Activated T-cell treated with anti-CD3 and anti-CD28 coated beads for 4 hours (primary cell): ENCODE measurements around the gene RXRA.

Experiments used
- DNase-seq: peaks from one replicate; pipeline ENCODE4 v3.0.0-alpha.2; 2020

The RXRA gene

GRCh38 chr9:134404376-134405358, 78.4 kb downstream of the RXRA start:
- no peak for DNase-seq

DNA sequence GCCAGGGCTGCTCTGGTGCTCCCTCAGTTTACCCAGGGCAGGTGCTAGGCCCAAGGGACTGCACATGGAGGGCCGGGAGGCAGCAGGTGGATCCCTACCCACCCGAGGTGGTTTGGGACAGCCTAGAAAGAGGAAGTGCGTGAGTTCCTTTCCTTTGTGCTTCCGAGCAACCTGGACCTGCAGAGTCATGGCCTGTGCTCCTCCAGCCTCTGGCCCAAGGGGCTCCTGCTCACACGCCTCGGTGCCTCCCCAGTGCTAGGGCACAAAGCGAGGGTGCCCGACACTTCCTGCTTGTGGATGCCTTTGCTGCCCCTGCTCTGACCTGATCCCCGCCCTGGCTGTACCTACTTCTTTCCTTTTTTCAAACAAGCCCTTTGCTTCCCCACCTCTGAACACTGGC, 79.3 kb downstream of the RXRA start:
- DNase-seq: no peak

- no peak for DNase-seq
Measured at GRCh38 chr9:134406366-134407120, 80.3 kb downstream of the RXRA start.

DNA sequence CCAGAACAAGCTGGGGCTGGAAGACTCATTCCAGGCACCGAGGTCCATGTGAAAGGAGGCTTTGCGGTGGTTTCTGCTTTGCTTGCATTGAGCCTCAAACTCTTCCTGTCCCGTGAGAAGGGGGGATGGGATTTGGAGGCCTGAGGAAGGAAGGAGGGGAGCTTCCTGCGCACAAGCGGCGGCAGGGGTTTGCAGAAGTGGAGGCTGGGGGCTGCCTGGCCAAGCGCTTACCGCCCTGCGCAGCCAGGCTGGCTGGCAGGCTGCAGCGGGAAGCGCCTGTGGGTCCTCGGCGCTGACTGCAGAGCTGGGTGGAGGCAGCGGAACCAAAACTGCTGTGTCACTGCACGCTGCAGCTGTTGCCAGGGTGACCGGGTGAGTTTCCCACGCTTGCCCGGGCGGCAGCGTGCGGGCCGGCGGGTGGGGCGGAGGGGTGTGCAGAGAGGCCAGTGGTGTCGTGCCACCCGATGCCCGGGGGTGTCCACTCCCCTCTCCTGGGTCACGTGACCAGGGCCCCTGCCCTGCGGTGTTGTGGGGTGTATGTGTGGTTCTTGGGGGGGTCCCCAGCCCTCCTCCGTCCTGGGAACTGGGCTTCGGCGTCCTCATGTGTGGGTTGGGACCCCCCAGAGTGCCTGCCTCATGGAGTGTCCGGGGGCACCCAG, 81.0 kb downstream of the RXRA start:
- peak; percentile 73 for DNase-seq

DNA sequence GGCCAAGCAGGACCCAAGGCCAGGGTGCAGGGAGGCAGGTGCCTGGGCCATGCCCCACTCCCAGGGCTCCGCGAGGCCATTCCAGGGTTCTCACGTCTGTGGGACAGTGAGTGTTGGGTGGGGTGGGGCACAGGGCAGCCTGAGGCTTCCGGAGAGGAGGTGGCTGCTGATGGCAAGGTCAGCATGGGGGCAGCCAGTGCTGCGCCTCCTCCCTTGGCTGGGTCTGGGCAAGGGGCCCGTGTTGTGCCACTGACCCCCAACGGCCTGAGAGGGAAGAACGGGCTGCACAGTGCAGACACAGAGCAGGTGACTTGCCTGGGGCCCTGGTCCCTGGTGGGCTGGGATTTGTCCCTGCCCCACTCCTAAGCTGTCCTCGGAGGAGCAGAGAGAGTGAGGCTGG, 82.1 kb downstream of the RXRA start:
- DNase-seq: no peak

GRCh38 chr9:134408939-134409737, 82.9 kb downstream of the RXRA start:
- DNase-seq: no peak

GRCh38 chr9:134410071-134410834, 84.0 kb downstream of the RXRA start:
- no peak for DNase-seq

DNA sequence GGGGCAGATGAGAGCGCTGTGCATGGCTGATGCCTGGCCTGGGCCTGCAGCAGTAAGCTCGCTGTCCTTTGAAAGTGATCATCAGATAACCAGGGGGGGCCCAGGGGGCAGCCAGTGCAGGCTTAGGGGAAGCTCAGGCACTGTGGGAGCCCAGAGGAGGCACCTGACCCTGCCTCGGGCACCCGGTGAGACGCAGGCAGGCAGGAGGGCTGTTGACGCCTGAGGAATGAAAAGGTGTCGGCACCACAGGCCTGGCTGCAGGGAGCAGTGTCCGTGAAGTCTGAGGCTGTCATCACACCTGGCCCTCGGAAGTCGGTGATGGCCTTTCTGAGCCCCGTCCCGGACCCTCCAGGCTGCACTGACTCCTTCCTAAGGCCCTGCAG, 84.6 kb downstream of the RXRA start:
- no peak for DNase-seq

DNA sequence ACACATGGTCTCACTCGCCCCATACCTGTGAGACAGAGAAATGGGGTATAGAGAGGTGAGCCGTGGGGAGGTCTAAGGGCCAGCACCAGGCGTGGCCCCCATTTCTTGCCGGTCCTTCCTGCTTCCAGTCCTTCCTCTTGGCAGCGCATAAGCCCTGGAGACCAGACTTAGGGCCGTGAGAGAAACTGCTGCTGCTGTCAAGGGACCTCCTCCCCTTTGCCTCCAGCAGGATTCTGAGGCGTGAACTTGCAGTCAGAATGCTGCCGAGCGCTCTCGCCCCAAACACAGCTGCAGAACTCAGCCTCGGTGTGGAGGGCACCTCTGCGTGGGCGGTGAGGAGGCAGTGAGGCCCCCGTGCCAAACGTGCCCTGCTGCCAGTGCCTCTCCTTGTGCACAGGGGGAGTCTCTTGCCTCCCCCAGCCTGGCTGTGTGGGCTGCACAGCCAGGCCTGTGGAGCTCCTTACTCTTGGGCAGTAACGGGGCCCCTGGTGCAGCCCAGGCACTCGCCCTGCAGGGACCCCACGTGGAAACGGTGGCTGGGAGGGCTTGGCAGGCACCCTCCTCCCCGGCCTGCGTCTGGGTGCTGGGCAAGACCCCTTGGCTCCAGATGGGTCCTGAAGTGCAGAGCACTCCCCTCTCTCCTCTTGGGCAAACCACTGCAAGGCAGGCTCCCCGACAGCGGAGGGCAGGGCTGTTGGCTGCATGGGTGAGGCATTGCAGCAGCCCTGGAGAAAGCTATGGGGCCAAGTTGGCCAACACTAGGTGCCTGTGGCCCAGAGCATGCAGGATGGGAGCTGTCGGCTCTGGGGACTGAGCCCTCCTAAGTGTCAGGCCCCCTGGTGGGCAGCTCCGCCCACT, 85.4 kb downstream of the RXRA start:
- DNase-seq: no peak

DNA sequence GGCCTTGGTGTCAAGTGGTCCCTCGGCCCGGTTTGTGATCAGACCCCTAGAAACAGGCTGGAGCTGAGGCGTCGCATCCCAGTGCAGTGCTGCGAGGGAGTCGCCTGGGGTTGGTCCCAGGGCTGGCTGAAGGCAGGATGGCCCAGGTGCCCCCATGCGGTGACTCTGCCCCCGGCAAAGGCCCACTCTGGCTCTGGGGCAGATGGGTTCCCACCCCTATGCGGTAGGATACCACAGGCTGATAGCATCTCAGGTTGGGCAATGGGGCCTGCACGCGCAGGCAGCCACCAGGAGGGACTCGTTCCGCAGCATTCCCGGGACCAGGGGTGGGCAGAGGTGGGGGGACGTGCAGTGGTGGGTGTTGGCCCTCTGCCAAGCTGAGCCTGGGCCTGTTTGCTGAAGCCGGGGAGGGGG, 86.0 kb downstream of the RXRA start:
- DNase-seq: no peak

GRCh38 chr9:134413112-134413715, 87.0 kb downstream of the RXRA start:
- DNase-seq: no peak

DNA sequence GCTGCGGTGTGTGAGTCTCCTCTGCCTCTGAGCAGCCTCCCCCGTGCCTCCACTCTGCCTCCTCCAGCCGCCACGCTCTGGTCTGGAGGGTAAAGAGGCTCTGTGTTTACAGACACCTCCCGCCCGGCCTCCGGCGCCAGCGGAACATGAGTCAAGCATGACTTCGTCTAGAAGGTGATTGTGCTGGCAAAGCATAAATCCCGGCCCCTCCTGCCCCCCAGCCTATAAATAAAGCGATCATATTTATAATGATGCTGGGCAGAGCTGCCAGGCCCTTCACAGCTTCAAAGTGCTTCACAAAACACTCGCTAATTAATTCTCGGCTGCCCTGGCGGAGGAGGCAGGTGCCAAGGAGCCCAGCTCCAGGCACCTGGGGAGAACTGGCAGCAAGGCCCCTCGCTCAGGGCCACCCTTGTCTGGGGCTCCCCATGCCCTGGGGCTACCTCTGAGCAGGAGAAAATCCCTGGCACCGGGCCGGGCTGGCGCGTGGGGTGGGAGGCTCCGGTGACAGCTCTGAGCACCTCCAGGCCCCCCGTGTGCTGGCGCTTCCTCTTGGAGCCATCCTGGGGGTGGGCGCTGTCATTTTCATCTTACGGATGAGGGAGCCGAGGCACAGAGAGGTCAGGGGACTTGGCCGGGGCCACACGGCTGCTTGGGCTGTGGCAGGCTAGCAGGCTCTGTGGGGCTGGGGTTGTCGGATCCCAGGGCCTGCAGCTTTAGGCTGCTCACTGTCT, 87.8 kb downstream of the RXRA start:
- no peak for DNase-seq

- no peak for DNase-seq
Measured at GRCh38 chr9:134414900-134415425, 88.7 kb downstream of the RXRA start.

DNA sequence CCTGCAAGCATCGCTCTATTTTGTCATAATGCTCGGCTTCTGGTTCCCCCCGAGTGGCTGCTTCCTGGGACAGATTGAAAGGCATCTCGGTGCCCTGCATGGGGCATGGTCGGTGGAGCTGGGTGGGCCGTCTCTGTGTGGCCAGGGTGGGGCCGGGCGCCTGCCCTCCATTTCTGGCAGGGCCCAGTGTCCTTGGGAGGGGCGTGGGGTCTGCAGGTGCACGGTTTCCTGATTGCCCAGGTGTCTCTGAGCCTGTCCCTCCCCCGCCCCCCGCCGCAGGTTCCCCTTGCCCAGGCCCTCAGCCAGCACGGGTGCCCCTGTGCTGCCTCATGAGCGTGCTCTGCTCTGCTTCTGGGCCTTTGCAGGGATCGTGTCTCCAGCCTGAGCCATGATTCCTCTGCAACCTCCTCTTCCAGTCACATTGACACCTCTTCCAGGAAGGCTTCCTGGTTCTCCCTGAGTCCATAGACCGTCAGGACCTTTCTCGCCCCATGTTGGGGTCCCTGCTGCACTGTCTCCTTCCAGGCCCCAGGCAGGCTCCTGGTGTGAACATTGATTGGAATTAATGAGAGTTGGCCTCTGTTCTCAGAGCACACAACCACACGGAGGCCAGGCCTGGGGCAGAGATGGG, 90.2 kb downstream of the RXRA start:
- DNase-seq: no peak

DNA sequence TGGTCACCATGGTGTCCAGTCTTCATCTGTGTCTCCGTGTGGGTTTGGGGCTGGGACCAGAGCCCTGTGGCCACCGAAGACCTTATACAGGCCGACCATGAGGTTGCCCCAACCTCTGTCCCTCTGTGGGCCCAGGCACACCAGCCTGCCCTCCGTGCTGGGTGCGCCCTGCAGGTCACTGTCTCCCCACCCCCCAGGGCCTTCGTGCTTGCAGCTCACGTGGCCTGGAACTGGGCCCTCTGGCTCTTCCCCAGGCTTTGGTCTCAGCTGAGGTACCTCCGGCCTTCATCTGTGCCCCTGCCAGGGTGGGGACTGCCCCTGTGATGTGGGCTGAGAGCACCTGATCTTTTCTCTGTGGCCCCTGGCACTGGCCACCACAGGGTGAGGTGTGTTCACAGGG, 92.1 kb downstream of the RXRA start:
- DNase-seq: no peak

- no peak for DNase-seq
Measured at GRCh38 chr9:134419000-134419683, 92.9 kb downstream of the RXRA start.

- no peak for DNase-seq
Measured at GRCh38 chr9:134419684-134420076, 93.4 kb downstream of the RXRA start.

GRCh38 chr9:134420281-134420845, 94.1 kb downstream of the RXRA start:
- DNase-seq: no peak
